HEK293 (cell line): ENCODE results near the gene IST1.

Experiments used
- ELK4 ChIP-seq: IDR thresholded peaks from 2 replicates; pipeline ENCODE4 v1.6.1; 2011; ENCODE audit warnings: mild to moderate bottlenecking, low read depth, low read length, borderline replicate concordance
- GLIS1 ChIP-seq: fragments of 450-650 bp; formaldehyde crosslinking; IDR thresholded peaks from 2 replicates; pipeline ENCODE4 v1.5.1; 2016; ENCODE audit warnings: missing biosample characterization, missing genetic modification characterization
- GLIS2 ChIP-seq: fragments of 450-650 bp; formaldehyde crosslinking; IDR thresholded peaks from 2 replicates; pipeline ENCODE4 v1.5.1; 2016; ENCODE audit warnings: missing biosample characterization, missing genetic modification characterization
- KLF16 ChIP-seq: fragments of 450-650 bp; formaldehyde crosslinking; IDR thresholded peaks from 2 replicates; pipeline ENCODE4 v1.5.1; 2017; ENCODE audit warnings: missing biosample characterization, missing genetic modification characterization
- KLF7 ChIP-seq: fragments of 450-650 bp; formaldehyde crosslinking; IDR thresholded peaks from 2 replicates; pipeline ENCODE4 v1.5.1; 2016; ENCODE audit warnings: missing biosample characterization, missing genetic modification characterization, borderline replicate concordance
- MYNN ChIP-seq: fragments of 450-650 bp; formaldehyde crosslinking; IDR thresholded peaks from 2 replicates; pipeline ENCODE4 v1.5.1; 2016; ENCODE audit warnings: missing biosample characterization, missing genetic modification characterization, borderline replicate concordance
- SCRT1 ChIP-seq: fragments of 450-650 bp; formaldehyde crosslinking; IDR thresholded peaks from 2 replicates; pipeline ENCODE4 v1.5.1; 2016; ENCODE audit warnings: missing biosample characterization, missing genetic modification characterization, borderline replicate concordance
- TCF7L2 ChIP-seq: IDR thresholded peaks from 2 replicates; pipeline ENCODE4 v1.6.1; 2011; ENCODE audit warnings: low read depth, mild to moderate bottlenecking, inconsistent platforms, low read length, moderate library complexity, borderline replicate concordance
- WT1 ChIP-seq: fragments of 450-650 bp; formaldehyde crosslinking; IDR thresholded peaks from 2 replicates; pipeline ENCODE4 v1.5.1; 2016; ENCODE audit warnings: missing biosample characterization, missing genetic modification characterization
- YY2 ChIP-seq: fragments of 450-650 bp; formaldehyde crosslinking; IDR thresholded peaks from 2 replicates; pipeline ENCODE4 v1.5.1; 2016; ENCODE audit warnings: missing biosample characterization, missing genetic modification characterization
- ZBTB11 ChIP-seq: fragments of 450-650 bp; formaldehyde crosslinking; conservative IDR thresholded peaks from 2 replicates; pipeline ENCODE4 v1.5.1; 2016; ENCODE audit warnings: low read depth, missing biosample characterization, missing genetic modification characterization
- ZBTB17 ChIP-seq: fragments of 450-650 bp; formaldehyde crosslinking; IDR thresholded peaks from 2 replicates; pipeline ENCODE4 v1.5.1; 2016; ENCODE audit warnings: missing biosample characterization, missing genetic modification characterization
- ZNF138 ChIP-seq: fragments of 450-650 bp; formaldehyde crosslinking; IDR thresholded peaks from 2 replicates; pipeline ENCODE4 v1.5.1; 2016; ENCODE audit warnings: missing biosample characterization, missing genetic modification characterization, borderline replicate concordance
- ZNF155 ChIP-seq: fragments of 450-650 bp; formaldehyde crosslinking; IDR thresholded peaks from 2 replicates; pipeline ENCODE4 v1.5.1; 2016; ENCODE audit warnings: missing biosample characterization, missing genetic modification characterization
- ZNF174 ChIP-seq: fragments of 450-650 bp; formaldehyde crosslinking; IDR thresholded peaks from 2 replicates; pipeline ENCODE4 v1.5.0; 2017; ENCODE audit warnings: missing biosample characterization, mild to moderate bottlenecking, missing genetic modification characterization
- ZNF19 ChIP-seq: fragments of 450-650 bp; formaldehyde crosslinking; IDR thresholded peaks from 2 replicates; pipeline ENCODE4; 2016; ENCODE audit warnings: missing biosample characterization, missing genetic modification characterization, low read depth
- ZNF211 ChIP-seq: fragments of 450-650 bp; formaldehyde crosslinking; IDR thresholded peaks from 2 replicates; pipeline ENCODE4 v1.5.1; 2016; ENCODE audit warnings: low read depth, missing biosample characterization, missing genetic modification characterization
- ZNF324 ChIP-seq: fragments of 450-650 bp; formaldehyde crosslinking; IDR thresholded peaks from 2 replicates; pipeline ENCODE4 v1.5.1; 2016; ENCODE audit warnings: missing biosample characterization, missing genetic modification characterization
- ZNF394 ChIP-seq: fragments of 450-650 bp; formaldehyde crosslinking; IDR thresholded peaks from 2 replicates; pipeline ENCODE4 v1.5.1; 2016; ENCODE audit warnings: missing biosample characterization, missing genetic modification characterization, mild to moderate bottlenecking, moderate library complexity, borderline replicate concordance
- ZNF548 ChIP-seq: fragments of 450-650 bp; formaldehyde crosslinking; IDR thresholded peaks from 2 replicates; pipeline ENCODE4 v1.5.1; 2016; ENCODE audit warnings: missing biosample characterization, missing genetic modification characterization
- ZNF623 ChIP-seq: fragments of 450-650 bp; formaldehyde crosslinking; IDR thresholded peaks from 2 replicates; pipeline ENCODE4 v1.5.1; 2016; ENCODE audit warnings: missing biosample characterization, missing genetic modification characterization
- ZNF660 ChIP-seq: fragments of 450-650 bp; IDR thresholded peaks from 2 replicates; pipeline ENCODE4 v1.5.1; 2018; ENCODE audit warnings: missing biosample characterization, mild to moderate bottlenecking, missing genetic modification characterization
- ZNF777 ChIP-seq: fragments of 450-650 bp; formaldehyde crosslinking; IDR thresholded peaks from 2 replicates; pipeline ENCODE4 v1.5.1; 2017; ENCODE audit warnings: missing biosample characterization, missing genetic modification characterization, borderline replicate concordance
- ZNF791 ChIP-seq: fragments of 450-650 bp; formaldehyde crosslinking; IDR thresholded peaks from 2 replicates; pipeline ENCODE4 v1.5.1; 2016; ENCODE audit warnings: missing biosample characterization, missing genetic modification characterization
- ZNF792 ChIP-seq: fragments of 450-650 bp; formaldehyde crosslinking; IDR thresholded peaks from 2 replicates; pipeline ENCODE4 v1.5.1; 2016; ENCODE audit warnings: missing biosample characterization, missing genetic modification characterization
- ZNF830 ChIP-seq: fragments of 450-650 bp; IDR thresholded peaks from 2 replicates; pipeline ENCODE4 v1.5.0; 2018; ENCODE audit warnings: missing biosample characterization, missing genetic modification characterization, low read depth, mild to moderate bottlenecking, moderate library complexity
- ZNF837 ChIP-seq: fragments of 450-650 bp; formaldehyde crosslinking; IDR thresholded peaks from 2 replicates; pipeline ENCODE4 v1.5.1; 2016; ENCODE audit warnings: missing biosample characterization, missing genetic modification characterization
- ZSCAN16 ChIP-seq: fragments of 450-650 bp; formaldehyde crosslinking; IDR thresholded peaks from 2 replicates; pipeline ENCODE4 v1.5.1; 2016; ENCODE audit warnings: missing biosample characterization, missing genetic modification characterization
- TF ChIP-seq, protein P1 (sequence below): fragments of 450-650 bp; formaldehyde crosslinking; IDR thresholded peaks from 2 replicates; pipeline ENCODE4 v1.5.1; 2016; ENCODE audit warnings: missing biosample characterization, missing genetic modification characterization
- TF ChIP-seq, protein P2 (sequence below): fragments of 450-650 bp; formaldehyde crosslinking; IDR thresholded peaks from 2 replicates; pipeline ENCODE4 v1.5.1; 2016; ENCODE audit warnings: missing biosample characterization, missing genetic modification characterization, low read depth

IST1 gene

DNA sequence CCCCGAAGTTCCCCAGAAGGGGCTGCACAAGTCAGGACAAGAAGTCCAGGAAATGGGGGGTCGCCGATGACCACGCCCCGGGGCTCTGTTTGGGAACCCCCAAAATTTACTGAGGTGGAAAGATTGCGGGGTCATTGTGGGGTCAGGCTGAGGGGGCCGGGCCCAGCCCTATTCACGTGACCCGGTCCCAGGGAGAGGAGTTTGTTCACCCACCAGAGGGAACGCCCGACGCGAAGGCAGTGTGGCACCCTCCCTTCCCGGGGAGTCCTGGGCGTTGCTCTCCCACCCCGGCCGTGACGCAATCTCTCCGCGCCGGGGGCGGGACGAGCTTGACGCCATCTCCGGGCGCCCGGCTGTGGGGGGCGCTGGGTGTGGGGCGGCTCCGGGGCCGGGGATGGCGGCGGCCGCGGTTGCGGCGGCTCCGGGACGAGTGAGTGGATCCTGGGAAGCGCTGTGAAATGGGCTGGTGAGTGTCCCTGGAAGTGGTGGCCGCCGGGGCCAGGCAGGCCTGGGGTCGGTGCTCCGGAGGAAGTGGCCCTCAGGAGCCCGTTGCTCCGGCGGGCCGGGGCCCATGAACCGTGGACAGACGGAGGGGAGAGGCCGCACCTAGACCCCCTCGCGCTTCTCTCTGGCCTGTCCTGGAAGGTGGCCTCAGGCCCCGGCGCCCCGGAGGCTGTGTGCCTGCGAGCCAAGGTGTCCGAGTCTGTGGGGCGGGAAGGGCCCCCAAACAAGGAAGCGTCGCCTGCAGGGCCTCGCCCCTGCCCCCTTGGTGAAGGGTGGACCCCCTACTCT is 49.5 kb upstream of the IST1 start, which contains the start of gene ATXN1L (continued):
- no peak for TF ChIP-seq ZNF830
- TF ChIP-seq ZNF792 (tag by site-specific recombination), result no peak
- 0 out of 2 replicates have a peak, but pooled peaks have one; percentile 71 for TF ChIP-seq KLF7 (tag by site-specific recombination)
- 0 out of 2 replicates have a peak, but pooled peaks have one; percentile 54 for TF ChIP-seq ZNF324 (tag by site-specific recombination)
- TF ChIP-seq ZNF837, result no peak
- no peak for TF ChIP-seq TCF7L2
- TF ChIP-seq, protein P1, sequence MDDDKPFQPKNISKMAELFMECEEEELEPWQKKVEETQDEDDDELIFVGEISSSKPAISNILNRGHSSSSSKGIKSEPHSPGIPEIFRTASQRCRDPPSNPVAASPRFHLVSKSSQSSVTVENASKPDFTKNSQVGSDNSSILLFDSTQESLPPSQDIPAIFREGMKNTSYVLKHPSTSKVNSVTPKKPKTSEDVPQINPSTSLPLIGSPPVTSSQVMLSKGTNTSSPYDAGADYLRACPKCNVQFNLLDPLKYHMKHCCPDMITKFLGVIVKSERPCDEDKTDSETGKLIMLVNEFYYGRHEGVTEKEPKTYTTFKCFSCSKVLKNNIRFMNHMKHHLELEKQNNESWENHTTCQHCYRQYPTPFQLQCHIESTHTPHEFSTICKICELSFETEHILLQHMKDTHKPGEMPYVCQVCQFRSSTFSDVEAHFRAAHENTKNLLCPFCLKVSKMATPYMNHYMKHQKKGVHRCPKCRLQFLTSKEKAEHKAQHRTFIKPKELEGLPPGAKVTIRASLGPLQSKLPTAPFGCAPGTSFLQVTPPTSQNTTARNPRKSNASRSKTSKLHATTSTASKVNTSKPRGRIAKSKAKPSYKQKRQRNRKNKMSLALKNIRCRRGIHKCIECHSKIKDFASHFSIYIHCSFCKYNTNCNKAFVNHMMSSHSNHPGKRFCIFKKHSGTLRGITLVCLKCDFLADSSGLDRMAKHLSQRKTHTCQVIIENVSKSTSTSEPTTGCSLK (tag by site-specific recombination), result no peak
- TF ChIP-seq GLIS1 (tag by site-specific recombination), result peak; percentile 79
- peak; percentile 39; the same call in 1 of the 2 replicates for TF ChIP-seq ZNF174 (tag by site-specific recombination)
- TF ChIP-seq WT1 (tag by site-specific recombination), result peak; percentile 62
- no peak for TF ChIP-seq ZNF19 (tag by site-specific recombination)
- TF ChIP-seq ZNF791 (tag by site-specific recombination), result no peak
- no peak for TF ChIP-seq MYNN
- peak; percentile 46; the same call in 1 of the 2 replicates for TF ChIP-seq YY2 (tag by site-specific recombination)
- no peak for TF ChIP-seq ZNF548 (tag by site-specific recombination)
- TF ChIP-seq ZNF777, result no peak
- no peak for TF ChIP-seq ZBTB17 (tag by site-specific recombination)
- TF ChIP-seq ZNF394 (tag by site-specific recombination), result no peak
- TF ChIP-seq ZBTB11, result peak; percentile 86
- TF ChIP-seq ELK4, result no peak
- TF ChIP-seq SCRT1 (tag by site-specific recombination), result no peak
- no peak for TF ChIP-seq ZSCAN16 (tag by site-specific recombination)
- peak; percentile 85 for TF ChIP-seq ZNF660 (tag by site-specific recombination)
- no peak for TF ChIP-seq ZNF155 (tag by site-specific recombination)
- TF ChIP-seq, protein P2, sequence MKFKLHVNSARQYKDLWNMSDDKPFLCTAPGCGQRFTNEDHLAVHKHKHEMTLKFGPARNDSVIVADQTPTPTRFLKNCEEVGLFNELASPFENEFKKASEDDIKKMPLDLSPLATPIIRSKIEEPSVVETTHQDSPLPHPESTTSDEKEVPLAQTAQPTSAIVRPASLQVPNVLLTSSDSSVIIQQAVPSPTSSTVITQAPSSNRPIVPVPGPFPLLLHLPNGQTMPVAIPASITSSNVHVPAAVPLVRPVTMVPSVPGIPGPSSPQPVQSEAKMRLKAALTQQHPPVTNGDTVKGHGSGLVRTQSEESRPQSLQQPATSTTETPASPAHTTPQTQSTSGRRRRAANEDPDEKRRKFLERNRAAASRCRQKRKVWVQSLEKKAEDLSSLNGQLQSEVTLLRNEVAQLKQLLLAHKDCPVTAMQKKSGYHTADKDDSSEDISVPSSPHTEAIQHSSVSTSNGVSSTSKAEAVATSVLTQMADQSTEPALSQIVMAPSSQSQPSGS (tag by site-specific recombination), result 0 out of 2 replicates have a peak, but pooled peaks have one; percentile 14
- no peak for TF ChIP-seq ZNF623
- TF ChIP-seq KLF16 (tag by site-specific recombination), result peak; percentile 92
- no peak for TF ChIP-seq ZNF211 (tag by site-specific recombination)
- TF ChIP-seq ZNF138 (tag by site-specific recombination), result no peak
- TF ChIP-seq GLIS2 (tag by site-specific recombination), result peak; percentile 91
